ENCODE measurements around the gene MKNK1. TPM values are rescaled to one million over a fixed set of nuclear protein-coding genes. Genes with fewer than 3 reads are reported as not detected.

Gene MKNK1
- total and polyA plus RNA-seq, 2 of the 8 experiments (the other 6 are each of a cell fraction or from before 2014, with no cell fraction given), result 13.9 to 21.5 TPM

GRCh38 chr1:46616277-46617107 lies 12.4 kb upstream of the MKNK1 start, which contains the start of gene MOB3C:
MOB3C (minus strand) TSS chr1:46616811; CDS start chr1:46613321, 3,490 bp downstream.
- no peak within 1 kb of the TSS for H3K14ac ChIP-seq (ENCODE audit: insufficient read length)
- H2BK15ac ChIP-seq (ENCODE audit: low read length), result peak within 1 kb of the TSS; percentile 99
- H4K5ac ChIP-seq (ENCODE audit: insufficient read length, low read depth, low read length), result peak within 1 kb of the TSS; percentile 49
- no peaks in the 10 kb centered on the region for H3K79me2 ChIP-seq (ENCODE audit: control insufficient read depth in 1 of 2, insufficient read depth in 2 of 2, low read length in 2 of 2)
- peak within 1 kb of the TSS; percentile 76 for H2BK120ac ChIP-seq (replicated peaks; ENCODE audit: low read depth, low read length)
- peaks cover 7% of the 10 kb centered on the region; the same call in 1 of the 2 replicates for H3K23me2 ChIP-seq (ENCODE audit: low read depth, low read length)
- H2BK12ac ChIP-seq (ENCODE audit: low read depth, low read length), result peak within 1 kb of the TSS; percentile 81; the same call in 1 of the 2 replicates
- peak within 1 kb of the TSS; percentile 35 for H4K8ac ChIP-seq (ENCODE audit: extremely low read depth, insufficient read depth, low read length)
- H3K27ac ChIP-seq (ENCODE audit: low read depth, low read length), result no peak within 1 kb of the TSS
- POLR2A ChIA-PET (ENCODE audit: partially characterized antibody), result interaction anchor here (0.7 to 2.2 kb wide), 14 partner anchors 8 to 103 kb away, joined by 3 to 8 read pairs (median 4); partner anchors contain the start of genes EFCAB14, MKNK1 and TEX38
- peak within 1 kb of the TSS; percentile 48; the same call in 1 of the 2 replicates for H2AK5ac ChIP-seq (ENCODE audit: low read depth, low read length)
- no peak within 1 kb of the TSS for H3K4ac ChIP-seq (replicated peaks; ENCODE audit: insufficient read length, low read depth, low read length)
- peak within 1 kb of the TSS; percentile 70 to 91 for H3K4me2 ChIP-seq (ENCODE audit: insufficient read depth in 1 of 2, low read depth in 2 of 2, low read length in 2 of 2)
- no peak within 1 kb of the TSS for H3K56ac ChIP-seq (replicated peaks; ENCODE audit: insufficient read length, low read depth, low read length)
- peak in 1 of 2 experiments; percentile 72 for DNase-seq (ENCODE audit: low read depth in 1 of 2, low spot score in 2 of 2)
- H4K20me1 ChIP-seq (replicated peaks in 1 of 2; ENCODE audit: control insufficient read depth in 1 of 2, insufficient read depth in 2 of 2, low read length in 2 of 2), result no peaks in the 10 kb centered on the region
- peak within 1 kb of the TSS; percentile 81; the same call in 1 of the 2 replicates for H2BK5ac ChIP-seq (ENCODE audit: low read depth, low read length)
- FAIRE-seq, result no peak
- H3K9me3 ChIP-seq (ENCODE audit: insufficient read depth in 2 of 2, low read depth in 1 of 2, low read length in 1 of 2), result no peaks in the 10 kb centered on the region
- peaks cover 0 to 11% (median 9%) of the 10 kb centered on the region in 4 experiments; a peak in 5 of 7 replicates for H3K27me3 ChIP-seq (replicated peaks in 1 of 4; ENCODE audit: control insufficient read depth in 3 of 4, extremely low read depth in 1 of 4, insufficient read depth in 3 of 4, low read length in 3 of 4)
- peaks cover 11 to 32% (median 23%) of the 10 kb centered on the region in 4 experiments for H3K4me1 ChIP-seq (replicated peaks in 1 of 4; ENCODE audit: control insufficient read depth in 3 of 4, insufficient read depth in 4 of 4, low read length in 3 of 4)
- H3K36me3 ChIP-seq (ENCODE audit: control insufficient read depth in 2 of 4, insufficient read depth in 4 of 4, low read length in 3 of 4), result no peaks in the 10 kb centered on the region
- peak within 1 kb of the TSS in 1 of 4 experiments; percentile 1; a peak in 1 of 7 replicates for H3K9ac ChIP-seq (replicated peaks in 1 of 4; ENCODE audit: extremely low read depth in 1 of 4, low read depth in 3 of 4, low read length in 3 of 4)
- H3K4me3 ChIP-seq (ENCODE audit: extremely low read depth in 1 of 4, insufficient read depth in 2 of 4, low read depth in 3 of 4, low read length in 4 of 4), result peak within 1 kb of the TSS; percentile 47 to 83 (median 82)
- peak within 1 kb of the TSS; percentile 86 for H3K18ac ChIP-seq (ENCODE audit: extremely low read depth, low read length)
- H2BK20ac ChIP-seq (ENCODE audit: low read length), result peak within 1 kb of the TSS; percentile 90
- H2AFZ ChIP-seq (ENCODE audit: low read length), result peak within 1 kb of the TSS; percentile 3
- CTCF ChIA-PET (ENCODE audit: partially characterized antibody), result interaction anchor here (0.8 to 14.2 kb wide), 12 partner anchors 9 to 276 kb away, joined by 3 to 126 read pairs (median 4); partner anchors contain the start of gene MKNK1
- no peak within 1 kb of the TSS for H3K23ac ChIP-seq (ENCODE audit: insufficient read length)
- 5% methylated on average over 41 of the region's 62 CpGs; no CpG with 5 or more reads in 1 of the 2 experiments for WGBS, 2 experiments (ENCODE audit: extremely low coverage in 1 of 2, insufficient coverage in 1 of 2, insufficient read length in 1 of 2, insufficient replicate concordance in 2 of 2, low coverage in 1 of 2, low lambda C conversion rate in 2 of 2, missing lambda C conversion rate in 1 of 2)
- H3K79me1 ChIP-seq (ENCODE audit: low read depth, low read length), result no peaks in the 10 kb centered on the region
- H4K91ac ChIP-seq (replicated peaks; ENCODE audit: insufficient read length, low read length), result peak within 1 kb of the TSS; percentile 50
- TF ChIP-seq E2F6 (IDR thresholded peaks at IDR 0.05), result peak; percentile 54; the same call in 1 of the 2 replicates
- no peak for TF ChIP-seq HDAC2 (IDR thresholded peaks at IDR 0.05; ENCODE audit: borderline replicate concordance in 1 of 2, low read depth in 2 of 2, low read length in 2 of 2)
- no peak for TF ChIP-seq CTBP2 (IDR thresholded peaks at IDR 0.05; ENCODE audit: borderline replicate concordance, insufficient read depth, insufficient read length, low read length)
- TF ChIP-seq KDM4A (IDR thresholded peaks at IDR 0.05; ENCODE audit: low read depth, low read length, severe bottlenecking), result peak; percentile 87
- TF ChIP-seq USF2 (IDR thresholded peaks at IDR 0.05; ENCODE audit: low read length), result no peak
- 0 out of 2 replicates have a peak, but pooled peaks have one; percentile 36 for TF ChIP-seq RBBP5 (IDR thresholded peaks at IDR 0.05; ENCODE audit: borderline replicate concordance, low read depth, low read length)
- 0 out of 2 replicates have a peak, but pooled peaks have one; percentile 2 for TF ChIP-seq BACH1 (IDR thresholded peaks at IDR 0.05; ENCODE audit: low read length)
- peak; percentile 77 for TF ChIP-seq ASH2L (IDR thresholded peaks at IDR 0.05; ENCODE audit: low read length)

Data from H1 (cell line).